LoVo (cell line): ENCODE data around the gene ADAM30.
"Not testable (repeated sequence)": the region's sequence is repeated elsewhere in the genome, so short reads cannot be mapped to it uniquely, and the experiment has no call there.

Experiments
- DNase-seq: peaks from one replicate; pipeline ENCODE4 v3.0.0-alpha.2; 2016; ENCODE audit warnings: low spot score

The ADAM30 gene

DNA sequence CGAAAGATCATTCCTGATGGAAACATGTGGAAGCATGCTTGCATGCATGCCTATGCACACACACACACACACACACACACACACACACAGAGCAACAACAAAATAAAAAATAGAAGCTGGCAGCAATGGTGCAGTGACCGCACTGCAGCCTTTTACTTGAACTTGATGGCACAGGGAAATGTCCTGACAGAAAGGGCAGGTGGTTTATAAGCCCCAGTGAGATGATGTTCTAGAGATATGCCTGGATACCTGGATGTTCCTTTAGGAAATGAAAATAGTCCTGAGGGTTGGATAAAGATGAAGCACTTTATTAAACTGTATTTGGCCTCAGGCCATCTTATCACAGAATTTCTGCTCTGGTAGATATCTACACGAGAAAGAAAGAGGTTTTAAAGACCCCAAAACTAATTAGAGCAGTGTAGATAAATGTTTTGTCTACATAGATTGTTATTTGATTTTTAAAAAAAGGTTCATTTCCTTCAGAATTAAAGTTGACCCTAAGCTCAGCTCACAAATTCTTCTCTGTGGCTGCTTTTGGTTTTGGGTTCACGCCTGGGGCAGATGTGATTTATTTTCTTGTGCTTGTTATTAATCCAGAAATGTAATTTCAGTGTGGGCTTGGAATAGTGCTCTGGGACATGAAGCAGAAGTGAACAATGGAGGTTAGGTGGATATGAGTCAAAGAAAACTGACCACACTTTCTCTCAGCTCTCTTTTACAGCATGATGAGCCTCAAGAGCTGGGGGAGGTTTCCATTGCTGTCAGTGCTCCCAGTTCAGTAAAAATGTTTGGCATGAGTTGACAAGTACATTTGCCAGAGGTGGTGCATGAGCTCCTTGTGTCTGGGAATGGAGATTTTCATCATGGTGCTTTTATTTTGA lies 22.9 kb downstream of the ADAM30 start:
- DNase-seq = no peak

DNA sequence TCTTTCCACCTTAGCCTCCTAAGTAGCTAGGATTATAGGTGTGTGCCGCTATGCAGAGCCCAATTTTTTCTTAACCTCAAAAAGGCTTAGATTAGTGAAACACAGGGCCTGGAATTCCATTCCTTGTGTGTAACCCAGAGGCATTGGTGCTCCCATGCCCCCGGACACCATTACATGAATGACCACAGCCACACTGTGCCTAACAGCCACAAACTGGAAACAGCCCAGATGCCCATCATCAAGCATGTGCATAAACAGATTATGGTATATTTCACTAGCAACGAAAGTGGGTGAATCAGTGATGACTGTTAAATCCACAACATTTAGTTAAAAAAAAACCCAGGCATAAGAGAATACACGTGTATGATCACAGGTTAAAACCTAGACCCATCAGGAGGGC lies 24.4 kb downstream of the ADAM30 start:
- no peak for DNase-seq

DNA sequence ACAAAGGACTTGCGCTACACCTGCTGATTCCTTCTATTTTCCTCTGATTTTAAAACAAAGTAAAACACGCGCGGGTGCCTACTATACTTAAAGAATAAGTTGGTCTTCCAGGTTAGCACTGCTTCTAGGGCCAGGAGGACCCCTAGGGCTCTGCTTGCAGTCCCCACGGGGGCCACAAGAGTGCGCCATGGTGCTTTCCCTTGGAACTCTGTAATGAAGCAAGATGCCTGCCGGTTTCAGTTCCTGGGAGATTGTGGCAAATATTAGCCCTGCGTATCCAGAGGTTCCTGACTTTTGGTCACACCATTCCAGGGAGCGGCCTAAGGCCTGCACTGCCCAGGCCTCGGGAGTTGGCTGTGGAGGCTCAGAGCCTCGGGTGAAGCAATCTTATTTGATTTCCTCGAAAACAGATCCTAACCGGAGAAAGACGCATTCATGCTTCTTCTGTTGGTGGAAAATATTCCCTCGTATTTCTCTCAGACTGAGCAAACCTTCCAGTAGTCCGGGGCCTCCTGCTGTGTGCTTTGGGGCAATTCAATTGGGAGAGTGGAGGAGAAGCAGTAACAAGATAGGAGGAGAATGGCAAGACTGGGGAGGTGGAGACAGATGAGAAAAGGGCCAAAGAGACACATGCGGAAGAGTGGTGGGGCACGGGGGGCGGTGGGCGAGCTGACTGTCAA lies 25.3 kb downstream of the ADAM30 start:
- DNase-seq = peak; percentile 62

DNA sequence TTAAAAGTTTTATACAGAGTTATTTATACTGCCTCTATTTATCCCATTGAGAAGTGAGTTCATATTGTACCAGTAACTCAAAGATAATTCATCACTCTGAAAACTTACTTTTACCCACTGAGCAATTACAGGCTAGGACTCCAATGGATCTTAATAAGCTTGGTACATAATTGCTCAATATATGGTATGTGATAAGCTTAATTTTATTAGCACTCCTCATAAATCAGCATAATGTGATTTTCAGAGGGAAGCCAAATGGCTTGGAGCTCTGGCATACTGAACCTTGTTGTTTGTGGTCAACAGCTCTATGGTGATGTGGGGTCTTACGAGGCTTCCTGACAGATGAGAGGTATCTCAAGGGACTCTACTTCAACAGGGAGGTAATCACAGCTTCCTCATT lies 26.3 kb downstream of the ADAM30 start:
- no peak for DNase-seq

DNA sequence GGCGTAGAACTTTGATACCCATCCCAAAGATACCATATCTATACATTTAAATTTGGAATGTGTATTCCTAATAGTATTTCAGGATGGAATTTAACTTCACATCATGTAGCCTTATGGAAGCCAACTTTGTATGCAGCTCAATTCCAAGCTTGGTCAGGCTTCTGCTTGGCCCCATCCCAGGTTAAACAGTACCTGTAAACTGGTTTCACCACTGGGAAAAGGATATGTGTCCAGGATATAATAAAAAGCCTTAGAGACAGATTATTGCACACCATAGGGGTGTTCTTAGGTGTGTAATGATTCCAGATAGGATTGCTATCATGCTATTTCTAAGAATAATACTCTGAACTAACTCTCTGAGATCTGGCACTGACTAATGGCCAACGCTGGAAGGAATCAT lies 28.1 kb downstream of the ADAM30 start:
- DNase-seq = no peak

DNA sequence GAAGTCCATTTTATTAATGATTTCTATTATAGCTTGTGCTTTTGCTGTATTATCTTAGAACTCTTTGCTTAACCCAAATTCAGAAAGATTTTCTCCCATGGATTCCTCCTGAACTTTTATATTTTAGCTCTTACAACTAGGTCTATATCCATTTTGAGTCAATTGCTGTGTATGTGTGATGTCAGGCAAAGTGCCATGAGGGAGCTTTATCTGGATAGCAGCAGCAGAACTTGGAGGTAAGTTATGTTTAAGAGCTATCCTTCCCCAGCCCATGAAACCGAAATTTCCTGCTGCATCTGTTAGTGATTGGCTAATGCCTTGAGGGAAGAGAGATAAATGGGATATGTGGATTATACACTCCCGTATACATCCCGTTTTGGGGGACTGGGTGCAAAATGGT lies 29.9 kb downstream of the ADAM30 start:
- no peak for DNase-seq

DNA sequence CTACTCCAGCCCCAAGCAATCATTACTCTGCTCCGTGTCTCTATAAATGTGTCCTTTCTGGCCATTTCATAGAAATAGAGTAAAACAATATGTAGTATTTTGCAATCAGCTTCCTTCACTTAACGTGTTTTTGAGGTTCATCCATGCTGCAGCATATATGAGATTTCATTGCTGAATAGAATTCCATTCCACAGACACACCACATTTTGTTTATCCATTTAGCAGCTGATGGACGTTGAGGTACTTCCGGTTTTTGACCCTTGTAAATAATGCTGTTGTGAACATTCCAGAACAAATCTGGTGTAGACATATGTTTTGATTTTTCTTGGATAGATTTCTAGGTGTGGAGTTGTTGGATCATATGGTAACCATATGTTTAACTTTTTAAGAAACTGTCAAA lies 30.7 kb downstream of the ADAM30 start:
- no peak for DNase-seq

DNA sequence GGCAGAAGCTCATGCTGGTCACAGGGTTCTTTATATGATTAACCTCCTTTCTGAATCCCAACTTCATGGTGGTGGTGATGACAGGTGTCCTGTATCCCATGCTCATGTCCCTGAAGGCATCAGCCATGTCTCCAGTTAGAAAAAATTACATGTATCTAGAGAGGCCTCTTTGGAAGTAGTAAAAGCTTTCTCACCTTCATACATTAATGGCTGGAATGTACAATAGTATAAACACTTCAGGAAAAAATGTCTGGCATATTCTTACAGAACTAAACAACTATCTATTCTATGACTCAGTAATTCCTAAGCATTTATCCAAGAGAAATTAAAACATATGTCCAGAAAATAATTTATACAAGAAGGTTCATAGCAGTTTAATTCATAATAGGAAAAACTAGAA lies 34.0 kb downstream of the ADAM30 start:
- DNase-seq = no peak

DNA sequence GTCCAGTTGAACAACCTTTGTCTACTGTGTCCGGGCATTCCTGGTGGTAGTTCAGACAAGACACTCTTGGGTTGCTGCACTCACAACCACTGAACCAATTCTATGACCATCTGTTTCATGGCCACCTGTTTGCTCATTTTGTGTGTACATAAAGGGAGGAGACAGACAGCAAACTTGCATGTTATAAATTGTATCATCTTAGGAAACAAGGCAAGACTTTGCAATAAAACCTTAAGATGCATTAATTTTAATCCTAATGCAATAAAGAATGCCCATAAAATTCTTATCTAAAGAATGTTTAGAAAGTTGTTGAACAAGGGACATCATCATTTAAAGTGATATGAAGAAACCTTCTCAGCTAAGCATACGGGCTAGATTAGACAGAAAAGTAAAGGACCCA lies 34.8 kb downstream of the ADAM30 start:
- peak; percentile 54 for DNase-seq

DNA sequence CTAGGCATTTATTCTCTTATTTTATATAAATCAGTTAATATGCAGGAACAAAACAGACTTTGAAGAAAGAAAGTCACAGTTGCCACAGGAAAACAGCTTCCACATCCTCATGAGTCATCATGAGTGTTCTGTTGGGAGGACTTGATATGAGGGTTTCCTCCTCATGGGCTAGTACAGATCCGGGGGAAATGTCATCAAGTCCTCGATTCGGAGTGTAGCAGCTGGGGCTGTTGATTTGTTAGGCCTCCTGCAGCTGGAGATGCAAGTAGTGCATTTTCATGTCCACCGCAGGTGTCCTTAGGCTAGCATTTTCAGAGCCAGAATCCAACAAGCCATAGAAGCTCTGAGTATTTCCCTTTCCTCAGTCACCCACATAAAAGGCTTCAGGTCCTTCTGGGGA lies 36.7 kb downstream of the ADAM30 start:
- peak; percentile 77 for DNase-seq

DNA sequence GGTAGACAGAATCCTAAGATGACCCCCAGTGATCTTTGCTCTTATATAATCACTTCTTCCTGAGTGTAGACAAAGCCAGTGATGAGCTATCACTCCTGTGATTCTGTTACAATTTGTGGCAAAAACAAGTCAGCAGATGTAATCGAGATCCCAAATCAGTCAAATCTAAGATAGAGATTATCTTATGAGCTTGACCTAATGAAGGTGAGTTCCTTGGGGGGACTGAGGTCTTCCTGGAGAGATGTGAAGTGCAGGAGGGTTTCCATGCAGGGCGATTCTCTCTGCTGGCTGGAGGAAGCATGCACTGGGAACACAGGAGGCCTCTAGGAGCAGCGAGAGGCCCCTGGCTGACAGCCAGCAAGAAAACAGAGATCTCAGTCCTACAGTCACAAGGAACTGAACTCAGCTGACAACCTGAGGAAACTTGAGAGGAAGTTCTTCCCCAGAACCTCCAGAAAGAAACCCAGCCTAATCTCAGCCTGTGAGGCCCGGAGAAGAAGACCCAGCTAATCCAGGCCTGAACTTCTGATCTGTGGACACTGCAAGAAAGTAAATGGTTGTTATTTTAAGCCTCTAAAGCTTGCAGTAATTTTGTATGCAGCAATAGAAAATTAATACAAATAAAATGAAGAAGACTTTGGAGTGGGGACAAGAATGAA lies 37.6 kb downstream of the ADAM30 start:
- DNase-seq = not testable (repeated sequence)

DNA sequence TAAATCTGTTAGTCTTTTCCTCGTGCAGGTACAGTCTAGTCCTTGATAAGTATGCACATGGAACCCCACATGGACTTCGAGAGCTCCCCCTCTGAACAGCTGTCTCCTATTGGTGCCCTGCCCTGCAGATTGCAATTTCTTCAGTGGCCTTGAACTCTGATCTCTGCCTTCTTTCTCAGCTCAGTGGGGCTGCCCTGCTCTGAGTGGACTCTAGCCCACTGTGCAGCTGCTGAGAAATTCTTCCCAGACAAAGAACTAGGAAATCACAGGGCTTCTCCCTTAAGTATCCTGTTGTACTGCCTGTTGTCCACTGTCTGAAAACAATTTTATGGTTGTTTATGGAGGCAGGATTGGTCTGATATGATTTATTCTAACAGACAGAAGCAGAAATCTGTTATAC lies 38.2 kb downstream of the ADAM30 start:
- no peak for DNase-seq

DNA sequence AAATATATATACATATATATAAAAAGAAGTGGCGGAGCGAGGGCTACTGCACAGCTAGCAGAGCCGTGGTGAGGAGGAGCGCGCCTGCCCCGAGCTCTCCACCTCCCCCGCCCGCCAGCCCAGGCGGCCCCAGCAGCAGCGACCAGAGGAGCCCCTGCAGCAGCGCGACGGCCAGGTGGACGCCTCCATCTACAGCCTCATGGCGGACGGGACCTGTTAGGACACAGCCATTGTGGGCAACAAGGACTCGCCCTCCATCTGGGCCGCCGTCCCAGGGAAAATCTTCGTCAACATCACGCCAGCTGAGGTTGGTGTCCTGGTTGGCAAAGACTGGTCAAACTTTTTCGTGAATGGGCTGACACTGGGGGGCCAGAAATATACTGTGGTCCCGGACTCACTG lies 43.2 kb downstream of the ADAM30 start:
- no peak for DNase-seq

DNA sequence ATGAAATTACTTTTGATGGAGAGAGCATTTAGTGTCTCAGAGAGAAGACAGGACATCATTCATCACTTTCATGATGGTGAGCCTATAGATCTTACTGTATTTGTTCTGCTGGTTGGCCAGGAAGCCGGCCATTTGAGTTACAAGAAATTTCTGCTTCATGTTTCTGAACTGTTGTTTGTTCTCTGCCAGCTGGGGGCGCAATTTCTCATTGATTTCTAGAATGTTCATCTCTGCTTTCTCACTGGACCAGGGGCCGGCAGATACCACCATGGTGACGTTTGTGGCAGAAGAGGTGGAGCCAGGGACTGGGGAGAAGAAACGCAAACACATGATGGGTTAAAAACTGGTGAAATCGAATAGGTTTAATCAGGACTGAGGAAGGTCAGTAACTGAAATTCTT lies 52.1 kb downstream of the ADAM30 start:
- not testable (repeated sequence) for DNase-seq
